HL-60 (cell line): ENCODE results near the gene ZNF182.

Experiments used
- POLR2AphosphoS5 ChIP-seq: IDR thresholded peaks from 2 replicates; pipeline ENCODE4 v1.6.1; 2012; ENCODE audit warnings: low read depth
- TF ChIP-seq, protein P1 (sequence below): IDR thresholded peaks from one replicate; pipeline ENCODE4 v1.5.1; 2011; ENCODE audit warnings: low read length, control low read depth, inconsistent platforms; ENCODE audit not compliant: insufficient read depth

- no peak for TF ChIP-seq POLR2AphosphoS5
- TF ChIP-seq, protein P1, sequence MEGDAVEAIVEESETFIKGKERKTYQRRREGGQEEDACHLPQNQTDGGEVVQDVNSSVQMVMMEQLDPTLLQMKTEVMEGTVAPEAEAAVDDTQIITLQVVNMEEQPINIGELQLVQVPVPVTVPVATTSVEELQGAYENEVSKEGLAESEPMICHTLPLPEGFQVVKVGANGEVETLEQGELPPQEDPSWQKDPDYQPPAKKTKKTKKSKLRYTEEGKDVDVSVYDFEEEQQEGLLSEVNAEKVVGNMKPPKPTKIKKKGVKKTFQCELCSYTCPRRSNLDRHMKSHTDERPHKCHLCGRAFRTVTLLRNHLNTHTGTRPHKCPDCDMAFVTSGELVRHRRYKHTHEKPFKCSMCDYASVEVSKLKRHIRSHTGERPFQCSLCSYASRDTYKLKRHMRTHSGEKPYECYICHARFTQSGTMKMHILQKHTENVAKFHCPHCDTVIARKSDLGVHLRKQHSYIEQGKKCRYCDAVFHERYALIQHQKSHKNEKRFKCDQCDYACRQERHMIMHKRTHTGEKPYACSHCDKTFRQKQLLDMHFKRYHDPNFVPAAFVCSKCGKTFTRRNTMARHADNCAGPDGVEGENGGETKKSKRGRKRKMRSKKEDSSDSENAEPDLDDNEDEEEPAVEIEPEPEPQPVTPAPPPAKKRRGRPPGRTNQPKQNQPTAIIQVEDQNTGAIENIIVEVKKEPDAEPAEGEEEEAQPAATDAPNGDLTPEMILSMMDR: no peak
Measured at GRCh38 chrX:48002929-48003328, 860 bp downstream of the ZNF182 start.
